ENCODE data around the gene HOPX.
A peak's percentile ranks its signal among the peaks of the same experiment; 100 is the strongest.

Gene HOPX

GRCh38 chr4:56662782-56663468 lies 18.2 kb downstream of the HOPX start:
- peaks cover 7% of the 10 kb centered on the region for H3K27me3 ChIP-seq (ENCODE audit: control insufficient read depth, insufficient read depth, low read length)
- H3K9me3 ChIP-seq (ENCODE audit: control insufficient read depth, low read length): no peaks in the 10 kb centered on the region
- no peak overlapping the region for H3K4me3 ChIP-seq (ENCODE audit: low read length)
- H3K4me1 ChIP-seq (ENCODE audit: control insufficient read depth, insufficient read depth, low read length): no peaks in the 10 kb centered on the region
- no peak overlapping the region for H3K9ac ChIP-seq (ENCODE audit: low read length)
- no peaks in the 10 kb centered on the region for H3K36me3 ChIP-seq (ENCODE audit: control insufficient read depth, insufficient read depth, low read length)

GRCh38 chr4:56659946-56660345 lies 21.1 kb downstream of the HOPX start:
- no peak overlapping the region for H3K9ac ChIP-seq (ENCODE audit: low read length)
- no peaks in the 10 kb centered on the region for H3K4me1 ChIP-seq (ENCODE audit: control insufficient read depth, insufficient read depth, low read length)
- H3K4me3 ChIP-seq (ENCODE audit: low read length): no peak overlapping the region
- H3K27me3 ChIP-seq (ENCODE audit: control insufficient read depth, insufficient read depth, low read length): peaks cover 36% of the 10 kb centered on the region
- no peaks in the 10 kb centered on the region for H3K36me3 ChIP-seq (ENCODE audit: control insufficient read depth, insufficient read depth, low read length)
- no peaks in the 10 kb centered on the region for H3K9me3 ChIP-seq (ENCODE audit: control insufficient read depth, low read length)

GRCh38 chr4:56658528-56658927 lies 22.6 kb downstream of the HOPX start:
- H3K27me3 ChIP-seq (ENCODE audit: control insufficient read depth, insufficient read depth, low read length): peaks cover 51% of the 10 kb centered on the region
- no peaks in the 10 kb centered on the region for H3K4me1 ChIP-seq (ENCODE audit: control insufficient read depth, insufficient read depth, low read length)
- no peaks in the 10 kb centered on the region for H3K36me3 ChIP-seq (ENCODE audit: control insufficient read depth, insufficient read depth, low read length)
- H3K9me3 ChIP-seq (ENCODE audit: control insufficient read depth, low read length): no peaks in the 10 kb centered on the region
- H3K9ac ChIP-seq (ENCODE audit: low read length): no peak overlapping the region
- H3K4me3 ChIP-seq (ENCODE audit: low read length): no peak overlapping the region

- no peak overlapping the region for H3K4me3 ChIP-seq (ENCODE audit: low read length)
- H3K9ac ChIP-seq (ENCODE audit: low read length): no peak overlapping the region
- H3K4me1 ChIP-seq (ENCODE audit: control insufficient read depth, insufficient read depth, low read length): no peaks in the 10 kb centered on the region
- H3K9me3 ChIP-seq (ENCODE audit: control insufficient read depth, low read length): no peaks in the 10 kb centered on the region
- H3K27me3 ChIP-seq (ENCODE audit: control insufficient read depth, insufficient read depth, low read length): peaks cover 53% of the 10 kb centered on the region
- no peaks in the 10 kb centered on the region for H3K36me3 ChIP-seq (ENCODE audit: control insufficient read depth, insufficient read depth, low read length)
Observed at GRCh38 chr4:56657818-56658217, 23.3 kb downstream of the HOPX start.

GRCh38 chr4:56657128-56657527 lies 24.0 kb downstream of the HOPX start:
- Histone ChIP-seq H3K9ac (ENCODE audit: low read length) (no peak overlapping the region), H3K4me1 (ENCODE audit: control insufficient read depth, insufficient read depth, low read length) (no peaks in the 10 kb centered on the region), H3K9me3 (ENCODE audit: control insufficient read depth, low read length) (no peaks in the 10 kb centered on the region), H3K27me3 (ENCODE audit: control insufficient read depth, insufficient read depth, low read length) (peaks cover 53% of the 10 kb centered on the region), H3K4me3 (ENCODE audit: low read length) (no peak overlapping the region), H3K36me3 (ENCODE audit: control insufficient read depth, insufficient read depth, low read length) (no peaks in the 10 kb centered on the region)

GRCh38 chr4:56656346-56656643 lies 24.8 kb downstream of the HOPX start:
- H3K4me3 ChIP-seq (ENCODE audit: low read length): no peak overlapping the region
- H3K4me1 ChIP-seq (ENCODE audit: control insufficient read depth, insufficient read depth, low read length): no peaks in the 10 kb centered on the region
- H3K36me3 ChIP-seq (ENCODE audit: control insufficient read depth, insufficient read depth, low read length): no peaks in the 10 kb centered on the region
- peak overlapping the region; percentile 34 for H3K9ac ChIP-seq (ENCODE audit: low read length)
- H3K27me3 ChIP-seq (ENCODE audit: control insufficient read depth, insufficient read depth, low read length): peaks cover 53% of the 10 kb centered on the region
- no peaks in the 10 kb centered on the region for H3K9me3 ChIP-seq (ENCODE audit: control insufficient read depth, low read length)

GRCh38 chr4:56655627-56656345 lies 25.3 kb downstream of the HOPX start:
- Histone ChIP-seq H3K27me3 (ENCODE audit: control insufficient read depth, insufficient read depth, low read length) (peaks cover 53% of the 10 kb centered on the region), H3K36me3 (ENCODE audit: control insufficient read depth, insufficient read depth, low read length) (no peaks in the 10 kb centered on the region), H3K9ac (ENCODE audit: low read length) (peak overlapping the region; percentile 34), H3K4me3 (ENCODE audit: low read length) (no peak overlapping the region), H3K9me3 (ENCODE audit: control insufficient read depth, low read length) (no peaks in the 10 kb centered on the region), H3K4me1 (ENCODE audit: control insufficient read depth, insufficient read depth, low read length) (no peaks in the 10 kb centered on the region)

- Histone ChIP-seq H3K9ac (ENCODE audit: low read length) (no peak overlapping the region), H3K4me3 (ENCODE audit: low read length) (no peak overlapping the region), H3K27me3 (ENCODE audit: control insufficient read depth, insufficient read depth, low read length) (peaks cover 53% of the 10 kb centered on the region), H3K9me3 (ENCODE audit: control insufficient read depth, low read length) (no peaks in the 10 kb centered on the region), H3K36me3 (ENCODE audit: control insufficient read depth, insufficient read depth, low read length) (no peaks in the 10 kb centered on the region), H3K4me1 (ENCODE audit: control insufficient read depth, insufficient read depth, low read length) (no peaks in the 10 kb centered on the region)
Observed at GRCh38 chr4:56655209-56655626, 25.9 kb downstream of the HOPX start.

GRCh38 chr4:56654238-56654632 lies 26.9 kb downstream of the HOPX start:
- H3K9me3 ChIP-seq (ENCODE audit: control insufficient read depth, low read length): no peaks in the 10 kb centered on the region
- peaks cover 53% of the 10 kb centered on the region for H3K27me3 ChIP-seq (ENCODE audit: control insufficient read depth, insufficient read depth, low read length)
- no peaks in the 10 kb centered on the region for H3K36me3 ChIP-seq (ENCODE audit: control insufficient read depth, insufficient read depth, low read length)
- H3K4me3 ChIP-seq (ENCODE audit: low read length): no peak overlapping the region
- H3K4me1 ChIP-seq (ENCODE audit: control insufficient read depth, insufficient read depth, low read length): no peaks in the 10 kb centered on the region
- H3K9ac ChIP-seq (ENCODE audit: low read length): no peak overlapping the region

- Histone ChIP-seq H3K36me3 (ENCODE audit: control insufficient read depth, insufficient read depth, low read length) (no peaks in the 10 kb centered on the region), H3K27me3 (ENCODE audit: control insufficient read depth, insufficient read depth, low read length) (peaks cover 53% of the 10 kb centered on the region), H3K4me3 (ENCODE audit: low read length) (no peak overlapping the region), H3K9me3 (ENCODE audit: control insufficient read depth, low read length) (no peaks in the 10 kb centered on the region), H3K9ac (ENCODE audit: low read length) (no peak overlapping the region), H3K4me1 (ENCODE audit: control insufficient read depth, insufficient read depth, low read length) (no peaks in the 10 kb centered on the region)
Observed at GRCh38 chr4:56653461-56654237, 27.4 kb downstream of the HOPX start.

- H3K4me1 ChIP-seq (ENCODE audit: control insufficient read depth, insufficient read depth, low read length): no peaks in the 10 kb centered on the region
- no peak overlapping the region for H3K4me3 ChIP-seq (ENCODE audit: low read length)
- peaks cover 39% of the 10 kb centered on the region for H3K27me3 ChIP-seq (ENCODE audit: control insufficient read depth, insufficient read depth, low read length)
- H3K36me3 ChIP-seq (ENCODE audit: control insufficient read depth, insufficient read depth, low read length): no peaks in the 10 kb centered on the region
- H3K9me3 ChIP-seq (ENCODE audit: control insufficient read depth, low read length): no peaks in the 10 kb centered on the region
- H3K9ac ChIP-seq (ENCODE audit: low read length): no peak overlapping the region
Observed at GRCh38 chr4:56652196-56652595, 28.9 kb downstream of the HOPX start.

- no peak overlapping the region for H3K9ac ChIP-seq (ENCODE audit: low read length)
- H3K27me3 ChIP-seq (ENCODE audit: control insufficient read depth, insufficient read depth, low read length): peaks cover 27% of the 10 kb centered on the region
- no peaks in the 10 kb centered on the region for H3K4me1 ChIP-seq (ENCODE audit: control insufficient read depth, insufficient read depth, low read length)
- no peaks in the 10 kb centered on the region for H3K36me3 ChIP-seq (ENCODE audit: control insufficient read depth, insufficient read depth, low read length)
- H3K4me3 ChIP-seq (ENCODE audit: low read length): no peak overlapping the region
- no peaks in the 10 kb centered on the region for H3K9me3 ChIP-seq (ENCODE audit: control insufficient read depth, low read length)
Observed at GRCh38 chr4:56651056-56651350, 30.1 kb downstream of the HOPX start.
